ENCODE results near the gene CEP41. TPM values are rescaled to one million over a fixed set of nuclear protein-coding genes. Genes with fewer than 3 reads are reported as not detected.

The CEP41 gene
- total RNA-seq, 4 donors from 2014 or later: 4.4 to 9.6 (median 5.3) TPM

GRCh38 chr7:130479716-130480400, 39.0 kb upstream of the CEP41 start:
- 82 to 92% methylated on average over 1 of the region's 1 CpG for whole genome bisulfite sequencing, 2 donors
- Histone ChIP-seq H3K27ac (no peak overlapping the region), H3K9me3 (peaks cover 0 to 14% (median 0%) of the 10 kb centered on the region in 4 donors), H3K4me1 (no peaks in the 10 kb centered on the region), H3K27me3 (no peaks in the 10 kb centered on the region), H3K4me3 (no peak overlapping the region), H3K36me3 (no peaks in the 10 kb centered on the region)
- TF ChIP-seq EP300 (IDR thresholded peaks at IDR 0.05): no peak
- no peak for TF ChIP-seq POLR2A (IDR thresholded peaks at IDR 0.05)
- TF ChIP-seq CTCF (IDR thresholded peaks at IDR 0.05): no peak
- no peak for DNase-seq (ENCODE audit: low spot score in 2 of 2)

- H3K36me3 ChIP-seq: no peaks in the 10 kb centered on the region
- no peak overlapping the region for H3K27ac ChIP-seq
- no peak for DNase-seq (ENCODE audit: low spot score in 2 of 2)
- WGBS, 2 donors: 71 to 74% methylated on average over 3 of the region's 3 CpGs
- no peaks in the 10 kb centered on the region for H3K27me3 ChIP-seq
- peaks cover 0 to 14% (median 0%) of the 10 kb centered on the region in 4 donors for H3K9me3 ChIP-seq
- H3K4me3 ChIP-seq: no peak overlapping the region
- H3K4me1 ChIP-seq: no peaks in the 10 kb centered on the region
- TF ChIP-seq CTCF (IDR thresholded peaks at IDR 0.05) (no peak), EP300 (IDR thresholded peaks at IDR 0.05) (no peak), POLR2A (IDR thresholded peaks at IDR 0.05) (no peak)
These were observed 38.2 kb upstream of the CEP41 start for GRCh38 chr7:130478991-130479390.

GRCh38 chr7:130476297-130477150, 35.7 kb upstream of the CEP41 start:
- TF ChIP-seq POLR2A (IDR thresholded peaks at IDR 0.05) (no peak), CTCF (IDR thresholded peaks at IDR 0.05) (no peak), EP300 (IDR thresholded peaks at IDR 0.05) (no peak)
- H3K36me3 ChIP-seq: no peaks in the 10 kb centered on the region
- no peak overlapping the region for H3K4me3 ChIP-seq
- H3K4me1 ChIP-seq: no peaks in the 10 kb centered on the region
- H3K27me3 ChIP-seq: no peaks in the 10 kb centered on the region
- 74 to 75% methylated on average over 9 of the region's 9 CpGs for WGBS, 2 donors
- H3K27ac ChIP-seq: no peak overlapping the region
- DNase-seq (ENCODE audit: low spot score in 2 of 2): no peak
- peaks cover 0 to 14% (median 0%) of the 10 kb centered on the region in 4 donors for H3K9me3 ChIP-seq

- no peak for TF ChIP-seq EP300 (IDR thresholded peaks at IDR 0.05)
- TF ChIP-seq POLR2A (IDR thresholded peaks at IDR 0.05): no peak
- no peak for TF ChIP-seq CTCF (IDR thresholded peaks at IDR 0.05)
- Histone ChIP-seq H3K4me3 (no peak overlapping the region), H3K4me1 (no peaks in the 10 kb centered on the region), H3K27ac (no peak overlapping the region), H3K9me3 (peaks cover 0 to 14% (median 0%) of the 10 kb centered on the region in 4 donors), H3K27me3 (no peaks in the 10 kb centered on the region), H3K36me3 (no peaks in the 10 kb centered on the region)
- no peak for DNase-seq (ENCODE audit: low spot score in 2 of 2)
- 54 to 65% methylated on average over 7 of the region's 7 CpGs for WGBS, 2 donors
These were observed 35.0 kb upstream of the CEP41 start for GRCh38 chr7:130475776-130476175.

GRCh38 chr7:130473876-130474275, 33.1 kb upstream of the CEP41 start:
- no peak for TF ChIP-seq EP300 (IDR thresholded peaks at IDR 0.05)
- TF ChIP-seq POLR2A (IDR thresholded peaks at IDR 0.05): no peak
- TF ChIP-seq CTCF (IDR thresholded peaks at IDR 0.05): no peak
- WGBS, 2 donors: 64 to 75% methylated on average over 4 of the region's 4 CpGs

More at GRCh38 chr7:130473876-130474275, 33.1 kb upstream of the CEP41 start:
- no peaks in the 10 kb centered on the region for H3K4me1 ChIP-seq
- no peak overlapping the region for H3K27ac ChIP-seq
- DNase-seq (ENCODE audit: low spot score in 2 of 2): no peak
- H3K9me3 ChIP-seq: peaks cover 0 to 14% (median 0%) of the 10 kb centered on the region in 4 donors
- no peak overlapping the region for H3K4me3 ChIP-seq
- no peaks in the 10 kb centered on the region for H3K27me3 ChIP-seq
- no peaks in the 10 kb centered on the region for H3K36me3 ChIP-seq
